ENCODE results near the gene MLEC.

MLEC gene

GRCh38 chr12:120699553-120699952 lies 12.6 kb downstream of the MLEC start:
- FAIRE-seq (no peak), DNase-seq (ENCODE audit: insufficient read length) (no peak)
- TF ChIP-seq TAF1 (IDR thresholded peaks at IDR 0.05; ENCODE audit: borderline replicate concordance, low read depth, low read length) (no peak), POLR2AphosphoS5 (IDR thresholded peaks at IDR 0.05; ENCODE audit: low read depth, low read length) (no peak), POLR2A (IDR thresholded peaks at IDR 0.05; ENCODE audit: low read depth, low read length) (no peak)

GRCh38 chr12:120700886-120701285 lies 13.9 kb downstream of the MLEC start:
- no peak for FAIRE-seq
- TF ChIP-seq POLR2AphosphoS5 (IDR thresholded peaks at IDR 0.05; ENCODE audit: low read depth, low read length) (no peak), TAF1 (IDR thresholded peaks at IDR 0.05; ENCODE audit: borderline replicate concordance, low read depth, low read length) (no peak), POLR2A (IDR thresholded peaks at IDR 0.05; ENCODE audit: low read depth, low read length) (no peak)
- DNase-seq (ENCODE audit: insufficient read length) = no peak

GRCh38 chr12:120702637-120703036 lies 15.7 kb downstream of the MLEC start:
- FAIRE-seq (no peak), DNase-seq (ENCODE audit: insufficient read length) (no peak)
- TF ChIP-seq POLR2AphosphoS5 (IDR thresholded peaks at IDR 0.05; ENCODE audit: low read depth, low read length) = no peak
- TF ChIP-seq POLR2A (IDR thresholded peaks at IDR 0.05; ENCODE audit: low read depth, low read length) = no peak
- TF ChIP-seq TAF1 (IDR thresholded peaks at IDR 0.05; ENCODE audit: borderline replicate concordance, low read depth, low read length) = no peak

- FAIRE-seq (no peak), DNase-seq (ENCODE audit: insufficient read length) (no peak)
- no peak for TF ChIP-seq TAF1 (IDR thresholded peaks at IDR 0.05; ENCODE audit: borderline replicate concordance, low read depth, low read length)
- no peak for TF ChIP-seq POLR2AphosphoS5 (IDR thresholded peaks at IDR 0.05; ENCODE audit: low read depth, low read length)
- TF ChIP-seq POLR2A (IDR thresholded peaks at IDR 0.05; ENCODE audit: low read depth, low read length) = no peak
Measured at GRCh38 chr12:120703311-120703942, 16.5 kb downstream of the MLEC start.

- FAIRE-seq (no peak), DNase-seq (ENCODE audit: insufficient read length) (no peak)
- TF ChIP-seq POLR2AphosphoS5 (IDR thresholded peaks at IDR 0.05; ENCODE audit: low read depth, low read length) (no peak), POLR2A (IDR thresholded peaks at IDR 0.05; ENCODE audit: low read depth, low read length) (no peak), TAF1 (IDR thresholded peaks at IDR 0.05; ENCODE audit: borderline replicate concordance, low read depth, low read length) (no peak)
Measured at GRCh38 chr12:120705618-120706017, 18.7 kb downstream of the MLEC start.

- DNase-seq (ENCODE audit: insufficient read length) (no peak), FAIRE-seq (no peak)
- no peak for TF ChIP-seq POLR2A (IDR thresholded peaks at IDR 0.05; ENCODE audit: low read depth, low read length)
Measured at GRCh38 chr12:120706029-120706428, 19.1 kb downstream of the MLEC start.

GRCh38 chr12:120708651-120709050 lies 21.7 kb downstream of the MLEC start:
- DNase-seq (ENCODE audit: insufficient read length) (no peak), FAIRE-seq (no peak)
- TF ChIP-seq TAF1 (IDR thresholded peaks at IDR 0.05; ENCODE audit: borderline replicate concordance, low read depth, low read length) = no peak

GRCh38 chr12:120710031-120710804 lies 23.3 kb downstream of the MLEC start, which contains the start of gene UNC119B:
Gene UNC119B (plus strand): TSS chr12:120710458. CDS start chr12:120710475, 17 bp downstream.
- DNase-seq (ENCODE audit: insufficient read length) (peak; percentile 86), FAIRE-seq (no peak)
- TF ChIP-seq TAF1 (IDR thresholded peaks at IDR 0.05; ENCODE audit: borderline replicate concordance, low read depth, low read length) (0 out of 2 replicates have a peak, but pooled peaks have one; percentile 11), POLR2A (IDR thresholded peaks at IDR 0.05; ENCODE audit: low read depth, low read length) (peak; percentile 53; the same call in 1 of the 2 replicates), POLR2AphosphoS5 (IDR thresholded peaks at IDR 0.05; ENCODE audit: low read depth, low read length) (no peak)

- TF ChIP-seq TAF1 (IDR thresholded peaks at IDR 0.05; ENCODE audit: borderline replicate concordance, low read depth, low read length) = no peak
- no peak for TF ChIP-seq POLR2AphosphoS5 (IDR thresholded peaks at IDR 0.05; ENCODE audit: low read depth, low read length)
- TF ChIP-seq POLR2A (IDR thresholded peaks at IDR 0.05; ENCODE audit: low read depth, low read length) = no peak
- peak; percentile 38 for DNase-seq (ENCODE audit: insufficient read length)
- FAIRE-seq = peak; percentile 78
Measured at GRCh38 chr12:120710805-120711296, 23.9 kb downstream of the MLEC start.

GRCh38 chr12:120711411-120711810 lies 24.5 kb downstream of the MLEC start:
- peak; percentile 5 for FAIRE-seq
- DNase-seq (ENCODE audit: insufficient read length) = no peak
- TF ChIP-seq TAF1 (IDR thresholded peaks at IDR 0.05; ENCODE audit: borderline replicate concordance, low read depth, low read length) (no peak), POLR2A (IDR thresholded peaks at IDR 0.05; ENCODE audit: low read depth, low read length) (no peak), POLR2AphosphoS5 (IDR thresholded peaks at IDR 0.05; ENCODE audit: low read depth, low read length) (no peak)

GRCh38 chr12:120712610-120713009 lies 25.7 kb downstream of the MLEC start:
- TF ChIP-seq POLR2A (IDR thresholded peaks at IDR 0.05; ENCODE audit: low read depth, low read length) = no peak
- no peak for TF ChIP-seq TAF1 (IDR thresholded peaks at IDR 0.05; ENCODE audit: borderline replicate concordance, low read depth, low read length)
- TF ChIP-seq POLR2AphosphoS5 (IDR thresholded peaks at IDR 0.05; ENCODE audit: low read depth, low read length) = no peak
- DNase-seq (ENCODE audit: insufficient read length) (no peak), FAIRE-seq (no peak)
